Mucosa of descending colon (tissue), 3 donors: ENCODE results near the gene ADIPOR2. TPM values are rescaled to one million over a fixed set of nuclear protein-coding genes. Genes with fewer than 3 reads are reported as not detected.
"Not testable (repeated sequence)": the region's sequence is repeated elsewhere in the genome, so short reads cannot be mapped to it uniquely, and the experiment has no call there.

ENCODE experiments used
- ATAC-seq: fragments of 200-7000 bp; cut with Tn5 transposase; one replicate; pipeline ENCODE4 v1.9.1; 2020; ENCODE audit warnings: mild to moderate bottlenecking, moderate library complexity
- DNase-seq, 3 donors: peaks; one replicate each; pipeline ENCODE4 v3.0.0-alpha.2; 2020
- H3K36me3 ChIP-seq: fragments of 200-600 bp; one replicate; pipeline ENCODE4 v1.8.0; 2021; ENCODE audit warnings: low read depth, mild to moderate bottlenecking
- H3K4me1 ChIP-seq: fragments of 200-600 bp; one replicate; pipeline ENCODE4 v1.8.0; 2021; ENCODE audit warnings: low read depth, mild to moderate bottlenecking
- H3K4me3 ChIP-seq: fragments of 200-600 bp; one replicate; pipeline ENCODE4 v1.8.0; 2021; ENCODE audit warnings: mild to moderate bottlenecking
- H3K9me3 ChIP-seq: fragments of 200-600 bp; one replicate; pipeline ENCODE4 v1.8.0; 2021; ENCODE audit warnings: mild to moderate bottlenecking
- CTCF ChIP-seq: fragments of 200-600 bp; IDR thresholded peaks from one replicate; pipeline ENCODE4 v1.8.0; 2022; ENCODE audit warnings: antibody characterized with exemption, mild to moderate bottlenecking
- intact Hi-C, 2 donors: fragments of 100-400 bp; cut with DNase I in 1 of 2; cut with micrococcal nuclease in 1 of 2; formaldehyde crosslinking; loops; one replicate each; pipeline versions ENCODE4 v1.11.0 to v1.11.1; 2022; cut with DNase I, micrococcal nuclease
- total RNA-seq, 3 donors: library from RNA; stranded (reverse); fragmentation: NEBNext Ultra II Directional in 2 of 3; extraction: Animal tissue kit (Norgen Biotek cat#: 25700) in 2 of 3; gene quantifications; one replicate each; pipeline versions ENCODE4 v1.2.1 to v1.2.4, GENCODE V29; 2021 to 2023
- donor health status: DM: no; HTN: no; CAD: no; lungs with moderate emphysema.
- donor health status: DM: no; HTN: no; CAD: no.
- donor health status: DM: no; HTN: yes; CAD: no.

Gene ADIPOR2
- total RNA-seq, 3 donors from 2014 or later: 76.1 to 119 (median 98.5) TPM

GRCh38 chr12:1703771-1704722 lies 13.2 kb downstream of the ADIPOR2 start:
- H3K36me3 ChIP-seq: no peaks in the 10 kb centered on the region
- intact Hi-C loops: no loop called here

GRCh38 chr12:1705774-1706631 lies 15.1 kb downstream of the ADIPOR2 start:
- intact Hi-C loops: no loop called here
- DNase-seq (no peak), ATAC-seq (no peak)
- no peak for TF ChIP-seq CTCF
- no peaks in the 10 kb centered on the region for H3K9me3 ChIP-seq
- peaks cover 10% of the 10 kb centered on the region for H3K4me1 ChIP-seq
- no peak overlapping the region for H3K4me3 ChIP-seq
- no peaks in the 10 kb centered on the region for H3K36me3 ChIP-seq

More at GRCh38 chr12:1703771-1704722, 13.2 kb downstream of the ADIPOR2 start:
- no peak for TF ChIP-seq CTCF
- H3K4me3 ChIP-seq: no peak overlapping the region
- H3K4me1 ChIP-seq: peaks cover 12% of the 10 kb centered on the region
- DNase-seq (no peak), ATAC-seq (no peak)
- H3K9me3 ChIP-seq: no peaks in the 10 kb centered on the region

GRCh38 chr12:1706632-1706980 lies 15.7 kb downstream of the ADIPOR2 start:
- peaks cover 10% of the 10 kb centered on the region for H3K4me1 ChIP-seq

GRCh38 chr12:1707051-1707450 lies 16.2 kb downstream of the ADIPOR2 start:
- no peak for DNase-seq
- TF ChIP-seq CTCF: no peak
- Histone ChIP-seq H3K4me1 (peaks cover 10% of the 10 kb centered on the region), H3K9me3 (no peaks in the 10 kb centered on the region), H3K36me3 (no peaks in the 10 kb centered on the region), H3K4me3 (no peak overlapping the region)
- intact Hi-C loops: no loop called here
- ATAC-seq: no peak

More at GRCh38 chr12:1706632-1706980, 15.7 kb downstream of the ADIPOR2 start:
- H3K4me3 ChIP-seq: no peak overlapping the region
- DNase-seq (no peak), ATAC-seq (no peak)
- intact Hi-C loops: no loop called here
- no peak for TF ChIP-seq CTCF
- no peaks in the 10 kb centered on the region for H3K36me3 ChIP-seq
- no peaks in the 10 kb centered on the region for H3K9me3 ChIP-seq

- ATAC-seq, H3K36me3 ChIP-seq, intact Hi-C loops, H3K9me3 ChIP-seq, H3K4me1 ChIP-seq, H3K4me3 ChIP-seq, DNase-seq: not testable (repeated sequence)
Measured at GRCh38 chr12:1709968-1710367, 19.1 kb downstream of the ADIPOR2 start.

GRCh38 chr12:1710870-1711269 lies 20.0 kb downstream of the ADIPOR2 start:
- H3K9me3 ChIP-seq, H3K4me3 ChIP-seq, ATAC-seq, H3K4me1 ChIP-seq, DNase-seq, H3K36me3 ChIP-seq, intact Hi-C loops: not testable (repeated sequence)

- intact Hi-C loops, DNase-seq, ATAC-seq, H3K4me1 ChIP-seq, H3K9me3 ChIP-seq, H3K36me3 ChIP-seq, H3K4me3 ChIP-seq: not testable (repeated sequence)
Measured at GRCh38 chr12:1711536-1712211, 20.8 kb downstream of the ADIPOR2 start.

GRCh38 chr12:1712305-1712704 lies 21.4 kb downstream of the ADIPOR2 start:
- H3K4me3 ChIP-seq, intact Hi-C loops, ATAC-seq, DNase-seq, H3K36me3 ChIP-seq, H3K4me1 ChIP-seq, H3K9me3 ChIP-seq: not testable (repeated sequence)

- ATAC-seq: not testable (repeated sequence)
Measured at GRCh38 chr12:1712852-1713251, 22.0 kb downstream of the ADIPOR2 start.

More at GRCh38 chr12:1712852-1713251, 22.0 kb downstream of the ADIPOR2 start:
- H3K9me3 ChIP-seq, H3K36me3 ChIP-seq, H3K4me1 ChIP-seq, H3K4me3 ChIP-seq, intact Hi-C loops, DNase-seq: not testable (repeated sequence)
